ENCODE results near the gene OR52N5.

DNA sequence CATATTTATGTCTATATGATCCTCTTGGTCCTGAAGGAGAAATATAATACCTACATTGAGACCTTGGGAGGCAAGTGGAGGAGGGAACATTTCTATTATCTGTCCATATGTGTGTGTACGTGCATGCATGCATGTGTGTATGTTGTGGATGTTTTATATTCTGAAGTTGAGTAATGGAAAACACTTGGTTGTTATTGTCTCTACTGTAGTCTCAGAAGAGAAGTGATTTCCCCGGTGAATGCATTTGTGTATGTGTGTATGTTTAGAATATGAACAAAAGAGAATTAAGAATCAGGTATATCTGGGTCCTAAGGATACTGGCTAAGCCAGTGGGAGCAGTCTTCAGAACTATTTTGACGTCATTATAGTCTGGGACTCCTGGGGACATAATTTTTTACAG, 8.0 kb upstream of the OR52N5 start, which contains the start of gene OR52N1:
- TF ChIP-seq, protein P1, sequence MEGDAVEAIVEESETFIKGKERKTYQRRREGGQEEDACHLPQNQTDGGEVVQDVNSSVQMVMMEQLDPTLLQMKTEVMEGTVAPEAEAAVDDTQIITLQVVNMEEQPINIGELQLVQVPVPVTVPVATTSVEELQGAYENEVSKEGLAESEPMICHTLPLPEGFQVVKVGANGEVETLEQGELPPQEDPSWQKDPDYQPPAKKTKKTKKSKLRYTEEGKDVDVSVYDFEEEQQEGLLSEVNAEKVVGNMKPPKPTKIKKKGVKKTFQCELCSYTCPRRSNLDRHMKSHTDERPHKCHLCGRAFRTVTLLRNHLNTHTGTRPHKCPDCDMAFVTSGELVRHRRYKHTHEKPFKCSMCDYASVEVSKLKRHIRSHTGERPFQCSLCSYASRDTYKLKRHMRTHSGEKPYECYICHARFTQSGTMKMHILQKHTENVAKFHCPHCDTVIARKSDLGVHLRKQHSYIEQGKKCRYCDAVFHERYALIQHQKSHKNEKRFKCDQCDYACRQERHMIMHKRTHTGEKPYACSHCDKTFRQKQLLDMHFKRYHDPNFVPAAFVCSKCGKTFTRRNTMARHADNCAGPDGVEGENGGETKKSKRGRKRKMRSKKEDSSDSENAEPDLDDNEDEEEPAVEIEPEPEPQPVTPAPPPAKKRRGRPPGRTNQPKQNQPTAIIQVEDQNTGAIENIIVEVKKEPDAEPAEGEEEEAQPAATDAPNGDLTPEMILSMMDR (IDR thresholded peaks at IDR 0.05): no peak
- no peak for TF ChIP-seq POLR2A (IDR thresholded peaks at IDR 0.05)
- no peak for TF ChIP-seq EP300 (IDR thresholded peaks at IDR 0.05)

All from ovary (tissue), 3 donors.